ENCODE data around the gene PGGT1B.

DNA sequence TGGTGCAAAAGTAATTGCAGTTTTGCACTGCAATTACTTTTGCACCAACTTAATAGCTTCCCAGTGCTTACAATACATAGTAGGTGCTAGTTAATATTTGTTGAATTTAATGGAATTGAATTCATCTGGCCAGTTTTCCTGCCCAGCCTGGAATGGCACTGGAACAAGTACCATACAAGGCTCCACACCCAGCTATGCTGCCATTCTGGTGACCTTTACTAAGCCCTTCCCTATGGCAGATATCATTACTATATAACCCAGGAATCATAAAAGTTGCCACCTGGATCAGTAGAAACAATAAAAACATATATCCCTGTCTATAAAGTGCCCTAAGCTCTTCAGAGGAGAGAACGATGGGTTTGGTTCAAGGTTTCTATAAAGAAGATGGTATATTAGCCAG lies 70.6 kb downstream of the PGGT1B start:
- TF ChIP-seq EZH2 (IDR thresholded peaks at IDR 0.05; ENCODE audit: borderline replicate concordance, low read length) = no peak
- TF ChIP-seq, protein P1, sequence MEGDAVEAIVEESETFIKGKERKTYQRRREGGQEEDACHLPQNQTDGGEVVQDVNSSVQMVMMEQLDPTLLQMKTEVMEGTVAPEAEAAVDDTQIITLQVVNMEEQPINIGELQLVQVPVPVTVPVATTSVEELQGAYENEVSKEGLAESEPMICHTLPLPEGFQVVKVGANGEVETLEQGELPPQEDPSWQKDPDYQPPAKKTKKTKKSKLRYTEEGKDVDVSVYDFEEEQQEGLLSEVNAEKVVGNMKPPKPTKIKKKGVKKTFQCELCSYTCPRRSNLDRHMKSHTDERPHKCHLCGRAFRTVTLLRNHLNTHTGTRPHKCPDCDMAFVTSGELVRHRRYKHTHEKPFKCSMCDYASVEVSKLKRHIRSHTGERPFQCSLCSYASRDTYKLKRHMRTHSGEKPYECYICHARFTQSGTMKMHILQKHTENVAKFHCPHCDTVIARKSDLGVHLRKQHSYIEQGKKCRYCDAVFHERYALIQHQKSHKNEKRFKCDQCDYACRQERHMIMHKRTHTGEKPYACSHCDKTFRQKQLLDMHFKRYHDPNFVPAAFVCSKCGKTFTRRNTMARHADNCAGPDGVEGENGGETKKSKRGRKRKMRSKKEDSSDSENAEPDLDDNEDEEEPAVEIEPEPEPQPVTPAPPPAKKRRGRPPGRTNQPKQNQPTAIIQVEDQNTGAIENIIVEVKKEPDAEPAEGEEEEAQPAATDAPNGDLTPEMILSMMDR (IDR thresholded peaks at IDR 0.05; ENCODE audit: low read length) = no peak

Measured in OCI-LY1 (cell line).